CD14-positive monocyte (primary cell): Measurements from ENCODE around the gene OPALIN. TPM values are rescaled to one million over a fixed set of nuclear protein-coding genes. Genes with fewer than 3 reads are reported as not detected.

ENCODE experiments used
- DNase-seq, 3 donors: peaks; one replicate each; pipeline ENCODE4 v3.0.0-alpha.2; 2011 to 2022
- H2AFZ ChIP-seq: 2 replicates; pipeline ENCODE4 v1.6.0; 2012; ENCODE audit warnings: mild to moderate bottlenecking, low read depth, low read length, inconsistent platforms; ENCODE audit not compliant: insufficient read depth, poor library complexity, severe bottlenecking
- H3K27ac ChIP-seq, 2 donors: 1 replicate in 1 of 2; 2 replicates in 1 of 2; pipeline ENCODE4 v1.5.1; 2012 to 2013; ENCODE audit warnings: low read length in 2 of 2, control low read depth in 1 of 2, inconsistent platforms in 1 of 2, low read depth in 1 of 2, mild to moderate bottlenecking in 1 of 2
- H3K27me3 ChIP-seq, 2 donors: one replicate each; pipeline versions ENCODE4 v1.6.0 to v1.6.1; 2011 to 2013; ENCODE audit warnings: low read length in 2 of 2; ENCODE audit not compliant: control insufficient read depth in 2 of 2, insufficient read depth in 2 of 2
- H3K36me3 ChIP-seq, 2 donors: replicated peaks in 1 of 2; 1 replicate in 1 of 2; 2 replicates in 1 of 2; pipeline versions ENCODE4 v1.5.1 to v1.6.1; 2012 to 2013; ENCODE audit warnings: low read length in 2 of 2, control low read depth in 1 of 2, inconsistent platforms in 1 of 2, mild to moderate bottlenecking in 1 of 2; ENCODE audit not compliant: insufficient read depth in 2 of 2, control insufficient read depth in 1 of 2
- H3K4me1 ChIP-seq, 2 donors: 1 replicate in 1 of 2; 2 replicates in 1 of 2; pipeline versions ENCODE4 v1.5.1 to v1.6.1; 2012 to 2013; ENCODE audit warnings: low read length in 2 of 2, control low read depth in 1 of 2, inconsistent platforms in 1 of 2, mild to moderate bottlenecking in 1 of 2, moderate library complexity in 1 of 2; ENCODE audit not compliant: insufficient read depth in 2 of 2, control insufficient read depth in 1 of 2
- H3K4me2 ChIP-seq: replicated peaks from 2 replicates; pipeline ENCODE3; 2012; ENCODE audit warnings: low read length, moderate library complexity, mild to moderate bottlenecking; ENCODE audit not compliant: poor library complexity, severe bottlenecking; ENCODE audit errors: extremely low read depth
- H3K4me3 ChIP-seq, 3 experiments: fragments of 200-600 bp in 1 of 3; sonication (generic) in 1 of 3; replicated peaks in 1 of 3; 1 replicate in 2 of 3; 2 replicates in 1 of 3; pipeline ENCODE4 v1.5.1; 2011 to 2013; ENCODE audit warnings: low read length in 3 of 3, mild to moderate bottlenecking in 3 of 3, control low read depth in 2 of 3, low read depth in 2 of 3, inconsistent platforms in 1 of 3, moderate library complexity in 1 of 3
- H3K79me2 ChIP-seq: 2 replicates; pipeline ENCODE4 v1.6.0; 2012; ENCODE audit warnings: mild to moderate bottlenecking, control low read depth, inconsistent platforms, low read length, moderate library complexity; ENCODE audit not compliant: insufficient read depth
- H3K9ac ChIP-seq: 2 replicates; pipeline ENCODE4 v1.6.0; 2017; ENCODE audit warnings: low read length, mild to moderate bottlenecking; ENCODE audit not compliant: insufficient read depth, poor library complexity, severe bottlenecking
- H3K9me3 ChIP-seq, 2 donors: replicated peaks in 1 of 2; 1 replicate in 1 of 2; 2 replicates in 1 of 2; pipeline versions ENCODE4 v1.5.1 to v1.6.1; 2012 to 2013; ENCODE audit warnings: low read length in 2 of 2, control low read depth in 1 of 2; ENCODE audit not compliant: control insufficient read depth in 1 of 2, insufficient read depth in 1 of 2
- H4K20me1 ChIP-seq: 2 replicates; pipeline ENCODE4 v1.6.0; 2012; ENCODE audit warnings: mild to moderate bottlenecking, low read length, control low read depth, moderate library complexity; ENCODE audit not compliant: insufficient read depth
- H3K27ac Mint-ChIP-seq, 7 donors: one replicate each; pipeline ENCODE4 v1.8.0; 2020; ENCODE audit warnings: mild to moderate bottlenecking in 7 of 7, mixed read lengths in 7 of 7, moderate library complexity in 6 of 7, inconsistent platforms in 2 of 7
- H3K27me3 Mint-ChIP-seq, 3 donors: one replicate each; pipeline ENCODE4 v1.8.0; 2021 to 2022; ENCODE audit warnings: low read depth in 3 of 3, mild to moderate bottlenecking in 3 of 3, mixed read lengths in 3 of 3, moderate library complexity in 3 of 3, inconsistent platforms in 1 of 3
- H3K36me3 Mint-ChIP-seq, 2 donors: one replicate each; pipeline ENCODE4 v1.8.0; 2020; ENCODE audit warnings: mixed read lengths in 2 of 2, inconsistent platforms in 1 of 2, mild to moderate bottlenecking in 1 of 2
- H3K4me1 Mint-ChIP-seq: one replicate; pipeline ENCODE4 v1.8.0; 2020; ENCODE audit warnings: mild to moderate bottlenecking, mixed read lengths
- H3K4me3 Mint-ChIP-seq, 2 donors: one replicate each; pipeline ENCODE4 v1.8.0; 2020; ENCODE audit warnings: mild to moderate bottlenecking in 2 of 2, mixed read lengths in 2 of 2, moderate library complexity in 1 of 2
- H3K9me3 Mint-ChIP-seq, 7 donors: one replicate each; pipeline ENCODE4 v1.8.0; 2020 to 2022; ENCODE audit warnings: mixed read lengths in 7 of 7, mild to moderate bottlenecking in 6 of 7, moderate library complexity in 6 of 7, inconsistent platforms in 2 of 7
- WGBS: methylation state at CpG from one replicate; pipeline ENCODE4 v1.1.5; 2013; ENCODE audit warnings: missing lambda C conversion rate; ENCODE audit not compliant: insufficient coverage; 5-methylcytosine and 5-hydroxymethylcytosine counted together
- intact Hi-C, 2 donors: fragments of 100-400 bp; cut with micrococcal nuclease; formaldehyde crosslinking; loops; one replicate each; pipeline versions ENCODE4 v1.15.0 to v1.15.1; 2023
- polyA plus RNA-seq, 3 donors: library from polyadenylated mRNA; depleted of rRNA in 1 of 3; unstranded in 2 of 3; stranded (reverse) in 1 of 3; fragments of 300-500 nt in 2 of 3; fragments of >200 nt in 1 of 3; fragmentation: Illumina TruSeq in 2 of 3; gene quantifications; 1 replicate in 2 of 3; 2 replicates in 1 of 3; pipeline ENCODE4 v1.2.3, GENCODE V29; 2012 to 2021
- TF ChIP-seq, protein P1 (sequence below): fragments of 200-600 bp; IDR thresholded peaks from one replicate; pipeline ENCODE4 v1.8.0; 2022; ENCODE audit warnings: antibody characterized with exemption, mild to moderate bottlenecking

OPALIN gene
- polyA plus RNA-seq, 3 donors = not detected

DNA sequence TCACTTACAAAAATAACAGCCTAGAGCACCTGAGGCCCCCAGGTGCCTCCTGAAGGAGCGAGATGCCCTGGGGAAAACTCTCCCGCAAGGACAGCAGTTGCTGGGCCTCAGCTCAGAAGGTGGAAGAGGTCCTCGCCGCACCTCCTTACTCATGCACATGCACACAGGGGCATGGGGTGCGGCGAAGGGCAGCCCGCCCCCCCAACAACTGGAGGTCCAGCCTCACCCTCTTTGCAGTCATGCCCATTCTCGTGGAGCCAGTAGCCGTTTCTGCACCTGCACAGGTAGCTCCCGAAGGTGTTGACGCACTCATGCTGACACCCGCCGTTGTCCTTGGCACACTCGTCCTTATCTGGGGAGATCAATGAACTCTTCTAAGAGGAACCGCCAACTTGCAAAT, 19.9 kb upstream of the OPALIN start:
- H3K4me3 Mint-ChIP-seq = no peak overlapping the region
- no peak for DNase-seq
- peaks cover 0 to 7% (median 0%) of the 10 kb centered on the region in 7 donors for H3K9me3 Mint-ChIP-seq
- peaks cover 0 to 5% of the 10 kb centered on the region in 2 donors for H3K27me3 ChIP-seq
- no peak overlapping the region for H2AFZ ChIP-seq
- H3K36me3 ChIP-seq = no peaks in the 10 kb centered on the region
- peaks cover 38% of the 10 kb centered on the region for H3K4me1 Mint-ChIP-seq
- no peak overlapping the region for H3K27ac ChIP-seq
- no peak overlapping the region for H3K4me3 ChIP-seq
- H3K4me1 ChIP-seq = peaks cover 34 to 35% of the 10 kb centered on the region in 2 donors
- no peaks in the 10 kb centered on the region for H3K9me3 ChIP-seq
- no peaks in the 10 kb centered on the region for H4K20me1 ChIP-seq
- H3K9ac ChIP-seq = no peak overlapping the region
- intact Hi-C loops = loop anchor here in 1 of 2 donors (5.0 to 10.0 kb wide), 2 partner anchors 134 to 206 kb away; partner anchors contain the start of genes TLL2 and TM9SF3
- no peaks in the 10 kb centered on the region for H3K36me3 Mint-ChIP-seq
- 97% methylated on average over 14 of the region's 15 CpGs for WGBS
- H3K27ac Mint-ChIP-seq = no peak overlapping the region
- H3K79me2 ChIP-seq = no peaks in the 10 kb centered on the region
- H3K4me2 ChIP-seq = no peak overlapping the region
- H3K27me3 Mint-ChIP-seq = peaks cover 9 to 14% (median 14%) of the 10 kb centered on the region in 3 donors
- TF ChIP-seq, protein P1, sequence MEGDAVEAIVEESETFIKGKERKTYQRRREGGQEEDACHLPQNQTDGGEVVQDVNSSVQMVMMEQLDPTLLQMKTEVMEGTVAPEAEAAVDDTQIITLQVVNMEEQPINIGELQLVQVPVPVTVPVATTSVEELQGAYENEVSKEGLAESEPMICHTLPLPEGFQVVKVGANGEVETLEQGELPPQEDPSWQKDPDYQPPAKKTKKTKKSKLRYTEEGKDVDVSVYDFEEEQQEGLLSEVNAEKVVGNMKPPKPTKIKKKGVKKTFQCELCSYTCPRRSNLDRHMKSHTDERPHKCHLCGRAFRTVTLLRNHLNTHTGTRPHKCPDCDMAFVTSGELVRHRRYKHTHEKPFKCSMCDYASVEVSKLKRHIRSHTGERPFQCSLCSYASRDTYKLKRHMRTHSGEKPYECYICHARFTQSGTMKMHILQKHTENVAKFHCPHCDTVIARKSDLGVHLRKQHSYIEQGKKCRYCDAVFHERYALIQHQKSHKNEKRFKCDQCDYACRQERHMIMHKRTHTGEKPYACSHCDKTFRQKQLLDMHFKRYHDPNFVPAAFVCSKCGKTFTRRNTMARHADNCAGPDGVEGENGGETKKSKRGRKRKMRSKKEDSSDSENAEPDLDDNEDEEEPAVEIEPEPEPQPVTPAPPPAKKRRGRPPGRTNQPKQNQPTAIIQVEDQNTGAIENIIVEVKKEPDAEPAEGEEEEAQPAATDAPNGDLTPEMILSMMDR = no peak

DNA sequence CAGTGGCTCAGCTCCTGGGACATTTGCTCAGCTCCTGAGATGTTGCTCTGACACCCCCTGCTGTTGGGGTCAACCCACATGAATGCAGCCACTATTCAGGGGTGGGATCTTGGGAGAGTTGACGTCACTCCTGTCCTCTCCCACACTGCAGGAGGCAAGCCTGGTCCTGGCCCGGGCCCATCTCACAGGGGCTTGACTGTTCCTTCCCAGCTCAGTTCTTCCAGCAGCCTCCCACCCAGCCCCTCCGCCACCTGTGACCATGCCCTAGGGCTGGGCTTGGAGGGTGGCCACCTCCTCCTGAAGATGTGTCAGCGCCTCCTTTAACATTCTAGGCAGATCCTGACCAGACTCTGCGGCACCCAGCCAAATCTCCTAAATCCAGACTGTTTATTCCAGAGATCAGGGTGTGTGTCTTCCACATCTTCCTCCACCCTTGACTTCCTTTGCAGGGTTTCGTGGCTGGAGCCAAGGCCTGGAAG, 19.1 kb upstream of the OPALIN start:
- TF ChIP-seq, protein P1 = no peak
- peaks cover 14 to 21% (median 19%) of the 10 kb centered on the region in 3 donors for H3K27me3 Mint-ChIP-seq
- no peak for DNase-seq

More for the DNA sequence above, 19.1 kb upstream of the OPALIN start:
- no peaks in the 10 kb centered on the region for H3K79me2 ChIP-seq
- H4K20me1 ChIP-seq = no peaks in the 10 kb centered on the region
- no peak overlapping the region for H3K9ac ChIP-seq
- no peaks in the 10 kb centered on the region for H3K36me3 ChIP-seq
- H2AFZ ChIP-seq = no peak overlapping the region
- no peak overlapping the region for H3K4me2 ChIP-seq
- intact Hi-C loops = loop anchor here in 1 of 2 donors (5.0 to 10.0 kb wide), 2 partner anchors 134 to 207 kb away; partner anchors contain the start of genes TLL2 and TM9SF3
- Mint-ChIP-seq H3K4me1 (peaks cover 38% of the 10 kb centered on the region), H3K9me3 (peaks cover 0 to 4% (median 0%) of the 10 kb centered on the region in 7 donors), H3K4me3 (no peak overlapping the region), H3K27ac (no peak overlapping the region), H3K36me3 (no peaks in the 10 kb centered on the region)
- no peak overlapping the region for H3K4me3 ChIP-seq
- no peaks in the 10 kb centered on the region for H3K9me3 ChIP-seq
- H3K4me1 ChIP-seq = peaks cover 34 to 35% of the 10 kb centered on the region in 2 donors
- H3K27ac ChIP-seq = no peak overlapping the region
- WGBS = 87% methylated on average over 3 of the region's 6 CpGs
- H3K27me3 ChIP-seq = peaks cover 0 to 5% of the 10 kb centered on the region in 2 donors
